Osteocyte (in vitro differentiated cells): ENCODE data around the gene OR6B3. TPM values are rescaled to one million over a fixed set of nuclear protein-coding genes. Genes with fewer than 3 reads are reported as not detected.
A peak's percentile ranks its signal among the peaks of the same experiment; 100 is the strongest.

Experiments
- DNase-seq: peaks from one replicate; pipeline ENCODE4 v3.0.0; 2021; ENCODE audit warnings: mixed read lengths; ENCODE audit not compliant: unreplicated experiment; ENCODE audit errors: extremely low spot score
- H3K27ac Mint-ChIP-seq: one replicate; pipeline ENCODE4 v1.8.0; 2021; ENCODE audit warnings: mild to moderate bottlenecking, mixed read lengths; ENCODE audit not compliant: unreplicated experiment
- H3K27me3 Mint-ChIP-seq: one replicate; pipeline ENCODE4 v1.8.0; 2021; ENCODE audit warnings: mixed read lengths; ENCODE audit not compliant: unreplicated experiment
- H3K36me3 Mint-ChIP-seq: one replicate; pipeline ENCODE4 v1.8.0; 2021; ENCODE audit warnings: mixed read lengths; ENCODE audit not compliant: unreplicated experiment
- H3K4me1 Mint-ChIP-seq: one replicate; pipeline ENCODE4 v1.8.0; 2021; ENCODE audit warnings: mixed read lengths; ENCODE audit not compliant: unreplicated experiment
- H3K4me3 Mint-ChIP-seq: one replicate; pipeline ENCODE4 v1.8.0; 2021; ENCODE audit warnings: mild to moderate bottlenecking, moderate library complexity, mixed read lengths; ENCODE audit not compliant: unreplicated experiment
- H3K9me3 Mint-ChIP-seq: one replicate; pipeline ENCODE4 v1.8.0; 2021; ENCODE audit warnings: mixed read lengths; ENCODE audit not compliant: unreplicated experiment
- total RNA-seq: library from RNA; stranded (reverse); gene quantifications from 2 replicates; pipeline ENCODE4 v1.2.1, GENCODE V29; 2021
- TF ChIP-seq, protein P1 (sequence below): fragments of 200-600 bp; sonication (generic); IDR thresholded peaks from 2 replicates; pipeline ENCODE4 v1.5.0; 2021; ENCODE audit warnings: antibody characterized with exemption, mild to moderate bottlenecking, moderate library complexity

Gene OR6B3
- total RNA-seq, 1 donor from 2014 or later = not detected

GRCh38 chr2:240023792-240024191 lies 29.5 kb downstream of the OR6B3 start:
- no peaks in the 10 kb centered on the region for H3K9me3 Mint-ChIP-seq
- H3K4me1 Mint-ChIP-seq = peaks cover 19% of the 10 kb centered on the region
- H3K27ac Mint-ChIP-seq = no peak overlapping the region
- TF ChIP-seq, protein P1, sequence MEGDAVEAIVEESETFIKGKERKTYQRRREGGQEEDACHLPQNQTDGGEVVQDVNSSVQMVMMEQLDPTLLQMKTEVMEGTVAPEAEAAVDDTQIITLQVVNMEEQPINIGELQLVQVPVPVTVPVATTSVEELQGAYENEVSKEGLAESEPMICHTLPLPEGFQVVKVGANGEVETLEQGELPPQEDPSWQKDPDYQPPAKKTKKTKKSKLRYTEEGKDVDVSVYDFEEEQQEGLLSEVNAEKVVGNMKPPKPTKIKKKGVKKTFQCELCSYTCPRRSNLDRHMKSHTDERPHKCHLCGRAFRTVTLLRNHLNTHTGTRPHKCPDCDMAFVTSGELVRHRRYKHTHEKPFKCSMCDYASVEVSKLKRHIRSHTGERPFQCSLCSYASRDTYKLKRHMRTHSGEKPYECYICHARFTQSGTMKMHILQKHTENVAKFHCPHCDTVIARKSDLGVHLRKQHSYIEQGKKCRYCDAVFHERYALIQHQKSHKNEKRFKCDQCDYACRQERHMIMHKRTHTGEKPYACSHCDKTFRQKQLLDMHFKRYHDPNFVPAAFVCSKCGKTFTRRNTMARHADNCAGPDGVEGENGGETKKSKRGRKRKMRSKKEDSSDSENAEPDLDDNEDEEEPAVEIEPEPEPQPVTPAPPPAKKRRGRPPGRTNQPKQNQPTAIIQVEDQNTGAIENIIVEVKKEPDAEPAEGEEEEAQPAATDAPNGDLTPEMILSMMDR = no peak
- peak overlapping the region; percentile 88 for H3K4me3 Mint-ChIP-seq
- no peak for DNase-seq
- peaks cover 2% of the 10 kb centered on the region for H3K27me3 Mint-ChIP-seq
- H3K36me3 Mint-ChIP-seq = peaks cover 15% of the 10 kb centered on the region

DNA sequence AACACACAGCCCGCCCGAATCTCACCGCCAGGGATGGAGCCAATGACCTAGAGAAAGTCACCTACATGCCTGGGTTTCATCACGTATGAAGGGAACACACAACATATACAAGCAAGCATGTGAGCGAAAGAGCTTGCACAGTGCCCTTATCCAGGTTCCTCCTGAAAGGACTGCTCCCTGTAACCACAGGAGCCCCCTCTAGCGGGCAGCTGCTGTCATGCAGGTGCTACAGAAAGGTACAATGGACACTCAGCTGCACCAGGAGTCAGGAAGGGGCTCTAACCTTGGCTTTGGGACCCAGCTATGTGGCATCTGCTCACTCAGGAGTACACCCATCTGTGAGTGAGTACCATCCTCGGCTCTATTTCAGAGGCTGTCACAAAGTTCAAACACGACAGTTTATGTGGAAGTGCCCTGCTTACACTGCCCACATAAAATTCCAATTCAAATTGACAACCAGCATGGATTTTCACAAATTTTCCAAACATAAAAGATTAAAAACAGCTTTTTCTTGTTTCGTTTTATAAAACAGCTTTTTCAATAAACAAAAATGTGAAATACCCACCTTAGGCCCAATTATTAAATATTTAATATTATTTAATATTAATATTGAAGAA lies 31.7 kb downstream of the OR6B3 start:
- peaks cover 19% of the 10 kb centered on the region for H3K4me1 Mint-ChIP-seq
- no peak for DNase-seq
- no peak overlapping the region for H3K4me3 Mint-ChIP-seq
- TF ChIP-seq, protein P1 = peak; percentile 81
- peaks cover 34% of the 10 kb centered on the region for H3K36me3 Mint-ChIP-seq
- no peaks in the 10 kb centered on the region for H3K9me3 Mint-ChIP-seq
- no peak overlapping the region for H3K27ac Mint-ChIP-seq
- H3K27me3 Mint-ChIP-seq = no peaks in the 10 kb centered on the region

- H3K4me3 Mint-ChIP-seq = no peak overlapping the region
- TF ChIP-seq, protein P1 = no peak
- H3K27ac Mint-ChIP-seq = no peak overlapping the region
- peaks cover 52% of the 10 kb centered on the region for H3K36me3 Mint-ChIP-seq
- DNase-seq = no peak
- peaks cover 5% of the 10 kb centered on the region for H3K4me1 Mint-ChIP-seq
- H3K9me3 Mint-ChIP-seq = no peaks in the 10 kb centered on the region
- H3K27me3 Mint-ChIP-seq = no peaks in the 10 kb centered on the region
Observed at GRCh38 chr2:240018071-240018750, 35.1 kb downstream of the OR6B3 start.

- Mint-ChIP-seq H3K4me3 (no peak overlapping the region), H3K4me1 (no peaks in the 10 kb centered on the region)
- no peak for DNase-seq
Observed at GRCh38 chr2:240014327-240014726, 39.0 kb downstream of the OR6B3 start.

GRCh38 chr2:240013343-240013742 lies 40.0 kb downstream of the OR6B3 start:
- Mint-ChIP-seq H3K4me3 (no peak overlapping the region), H3K27me3 (no peaks in the 10 kb centered on the region), H3K36me3 (peaks cover 57% of the 10 kb centered on the region), H3K27ac (no peak overlapping the region), H3K9me3 (no peaks in the 10 kb centered on the region), H3K4me1 (no peaks in the 10 kb centered on the region)
- TF ChIP-seq, protein P1 = peak; percentile 37
- no peak for DNase-seq

More at GRCh38 chr2:240014327-240014726, 39.0 kb downstream of the OR6B3 start:
- no peak overlapping the region for H3K27ac Mint-ChIP-seq
- H3K36me3 Mint-ChIP-seq = peaks cover 65% of the 10 kb centered on the region
- TF ChIP-seq, protein P1 = no peak
- no peaks in the 10 kb centered on the region for H3K27me3 Mint-ChIP-seq
- no peaks in the 10 kb centered on the region for H3K9me3 Mint-ChIP-seq
